Left lobe of liver (tissue), 2 donors: Measurements from ENCODE around the gene TRIML2. TPM values are rescaled to one million over a fixed set of nuclear protein-coding genes. Genes with fewer than 3 reads are reported as not detected.
"Not testable (repeated sequence)": the region's sequence is repeated elsewhere in the genome, so short reads cannot be mapped to it uniquely, and the experiment has no call there.

Experiments
- ATAC-seq: fragments of 200-7000 bp; cut with Tn5 transposase; one replicate; pipeline ENCODE4 v1.9.1; 2020; ENCODE audit warnings: mild to moderate bottlenecking, moderate library complexity
- DNase-seq: peaks from one replicate; pipeline ENCODE4 v3.0.0-alpha.2; 2020; ENCODE audit warnings: low spot score
- total RNA-seq: library from RNA; stranded (reverse); gene quantifications from one replicate; pipeline ENCODE4 v1.2.1, GENCODE V29; 2021
- donor health status: DM: no; HTN: no; CAD: no; lungs with moderate emphysema.
- donor health status: DM: no; HTN: yes; CAD: no.

TRIML2 gene
- total RNA-seq, 1 donor from 2014 or later, result not detected

DNA sequence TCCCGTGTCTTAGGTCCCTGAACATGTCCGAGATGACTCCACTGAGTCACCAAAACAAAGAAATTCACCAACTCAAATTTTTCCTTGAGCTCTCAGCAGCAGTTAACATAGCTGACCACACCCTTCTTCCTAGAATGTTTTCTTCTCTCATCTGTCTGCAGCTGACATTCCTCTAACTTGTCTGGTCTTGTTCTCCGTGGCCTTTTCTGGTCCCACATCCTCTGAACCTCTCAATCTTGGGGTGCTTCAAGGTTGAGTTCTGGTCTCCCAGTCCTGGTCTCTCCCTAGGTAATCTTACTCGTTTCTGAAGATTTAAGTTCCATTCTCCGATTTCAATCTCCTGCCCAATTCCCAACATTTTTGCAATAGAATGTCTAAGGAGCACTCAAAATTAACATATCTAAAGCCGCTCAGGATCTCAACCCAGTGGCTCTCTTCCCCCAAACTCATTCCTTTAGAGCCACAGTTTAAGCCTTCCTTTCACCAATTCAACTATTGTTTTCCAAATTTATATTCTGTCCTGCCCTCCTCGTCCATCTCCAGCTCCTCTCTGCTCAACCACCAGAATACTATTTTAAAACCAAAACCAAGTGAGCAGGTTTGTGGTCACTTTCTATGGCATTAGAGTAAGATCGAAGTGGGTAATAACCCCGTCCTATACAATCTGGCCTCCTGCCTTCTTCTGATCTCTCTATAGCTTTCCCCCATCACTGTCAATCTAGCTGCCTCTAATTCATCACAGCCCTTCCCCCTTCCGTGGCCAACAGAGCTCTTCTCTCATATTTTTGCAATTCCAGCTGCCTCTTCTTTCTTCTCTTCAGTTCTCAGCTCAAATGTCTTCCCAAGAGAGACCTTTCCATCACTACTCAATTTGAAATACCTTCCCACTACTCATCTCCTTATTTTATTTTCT, 1.2 kb downstream of the TRIML2 start:
- ATAC-seq (no peak), DNase-seq (no peak)

DNA sequence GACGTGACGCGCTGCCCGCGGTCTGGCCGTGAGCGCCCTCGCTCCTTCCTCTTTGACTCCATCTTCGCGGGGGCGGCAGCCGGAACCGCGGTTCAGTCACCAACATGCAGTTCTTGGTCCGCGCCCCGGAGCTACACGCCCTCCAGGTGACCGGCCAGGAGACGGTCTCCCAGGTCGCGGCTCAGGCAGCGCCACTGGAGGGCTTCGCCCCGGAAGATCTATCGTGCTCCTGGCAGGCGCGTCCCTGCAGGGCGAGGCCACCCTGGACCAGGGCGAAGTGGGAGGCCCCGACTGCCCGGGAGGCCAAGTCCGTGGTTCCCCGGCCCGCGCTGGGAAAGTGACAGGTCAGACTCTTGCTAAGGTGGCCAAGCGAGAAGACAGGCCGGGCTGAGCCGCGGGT, 2.9 kb downstream of the TRIML2 start:
- DNase-seq (no peak), ATAC-seq (no peak)

DNA sequence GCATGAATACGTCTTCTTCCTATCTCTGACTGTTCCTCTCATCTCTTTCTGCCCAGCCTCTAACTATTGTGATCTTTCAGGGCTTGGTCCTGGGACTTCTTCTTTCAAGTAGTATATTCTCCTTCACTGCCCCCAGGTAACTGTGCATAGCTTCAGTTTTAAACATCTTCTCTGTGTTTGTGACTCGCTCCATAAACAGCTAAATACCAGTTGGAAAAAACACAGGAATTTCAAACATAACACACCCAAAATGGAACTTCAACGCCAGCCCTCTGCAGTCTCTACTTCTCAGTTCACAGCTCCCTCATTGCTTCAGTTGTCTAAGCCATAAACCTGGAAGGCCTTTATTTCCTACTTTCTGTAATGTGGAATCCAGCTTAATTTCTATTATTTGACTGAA, 16.6 kb downstream of the TRIML2 start:
- DNase-seq (no peak), ATAC-seq (no peak)

DNA sequence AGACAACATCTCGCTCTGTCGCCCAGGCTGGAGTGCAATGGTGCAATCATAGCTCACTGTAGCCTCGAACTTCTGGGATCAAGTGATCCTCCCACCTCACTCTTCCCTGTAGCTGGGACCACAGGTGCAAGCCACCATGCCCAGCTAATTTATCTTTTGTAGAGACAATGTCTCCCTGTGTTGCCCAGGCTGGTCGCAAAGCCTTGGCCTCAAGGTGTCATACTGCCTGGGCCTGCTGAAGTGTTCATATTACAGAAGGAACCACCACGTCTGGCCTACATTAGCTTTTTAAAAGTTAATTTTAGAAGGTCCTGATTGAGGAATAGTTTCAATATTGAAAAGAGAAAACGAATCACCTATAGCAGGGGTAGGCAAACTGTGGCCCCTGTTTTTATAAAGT, 22.5 kb downstream of the TRIML2 start:
- DNase-seq, result no peak
- no peak for ATAC-seq

DNA sequence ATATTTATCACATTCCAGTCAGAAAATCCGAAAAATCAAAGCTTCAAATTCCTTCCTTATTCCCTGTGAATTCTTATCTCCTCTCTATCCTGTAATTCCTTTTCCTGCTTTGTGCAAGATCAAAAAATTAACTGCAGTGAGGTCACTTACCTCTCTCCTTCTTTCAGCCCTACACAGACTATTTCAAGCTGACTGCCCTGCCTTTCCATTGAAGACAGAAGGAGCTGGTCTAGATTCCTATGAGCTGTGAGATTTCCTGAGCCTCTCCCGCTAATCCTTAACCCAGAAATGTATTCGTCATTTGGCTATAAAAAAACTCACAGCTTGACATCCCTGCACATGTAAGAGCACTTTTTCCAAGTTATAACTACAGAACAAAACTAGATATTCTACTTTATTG, 26.6 kb downstream of the TRIML2 start:
- no peak for ATAC-seq
- DNase-seq, result no peak

DNA sequence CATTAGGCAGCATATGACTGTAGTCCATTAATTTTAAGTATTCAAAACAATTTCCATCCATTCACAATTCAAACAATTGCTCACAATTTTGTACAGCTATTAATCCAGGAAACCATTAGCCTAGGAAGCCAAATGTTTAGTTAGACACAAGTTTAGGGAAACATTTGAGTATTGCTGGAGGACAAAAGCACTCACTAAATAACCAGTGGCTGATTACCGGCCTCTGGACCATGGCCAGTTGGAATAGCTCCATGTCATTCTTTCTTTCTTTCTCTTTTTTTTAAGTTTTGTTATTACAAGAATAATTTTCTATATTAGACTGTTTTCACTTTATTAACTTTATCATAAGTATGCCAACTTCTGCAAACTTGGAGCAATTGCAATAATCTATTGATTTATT, 31.3 kb downstream of the TRIML2 start:
- ATAC-seq, result no peak

DNA sequence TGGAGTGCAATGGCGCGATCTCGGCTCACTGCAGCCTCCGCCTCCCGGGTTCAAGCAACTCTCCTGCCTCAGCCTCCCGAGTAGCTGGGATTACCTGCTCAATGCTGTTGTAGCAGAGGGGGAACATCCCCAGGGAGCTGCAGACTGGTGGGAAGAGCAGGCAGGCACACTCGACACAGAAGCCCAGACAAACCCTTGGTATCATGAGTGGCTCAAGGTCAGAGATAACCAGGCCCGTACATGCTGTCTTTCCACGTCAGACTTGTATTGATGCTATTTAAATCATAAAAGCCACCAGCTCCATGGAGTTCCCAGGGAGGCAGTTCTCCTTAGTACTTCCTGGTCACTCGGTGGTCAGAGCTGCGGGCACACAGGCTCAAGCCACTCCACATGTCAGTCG, 33.2 kb downstream of the TRIML2 start:
- DNase-seq (no peak), ATAC-seq (no peak)

More for the DNA sequence above, 31.3 kb downstream of the TRIML2 start:
- no peak for DNase-seq

DNA sequence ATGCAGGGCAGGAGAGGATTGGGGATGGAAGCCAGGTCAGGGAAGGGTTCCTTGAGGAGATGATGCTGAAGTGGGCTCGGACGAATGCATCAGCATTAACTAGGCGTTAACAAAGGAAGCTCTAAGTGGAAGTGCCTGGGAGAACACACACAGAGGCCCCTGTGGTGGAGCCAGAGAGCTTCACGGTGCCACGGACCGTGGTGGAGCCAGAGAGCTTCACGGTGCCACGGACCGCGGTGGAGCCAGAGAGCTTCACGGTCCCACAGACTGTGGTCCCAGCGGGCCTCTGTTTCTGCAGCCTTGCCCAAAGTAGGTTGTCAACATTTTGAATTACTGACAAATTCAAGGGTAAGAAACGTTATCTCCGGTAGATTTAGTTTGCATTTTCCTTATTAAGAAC, 48.3 kb downstream of the TRIML2 start:
- no peak for DNase-seq
- ATAC-seq, result no peak

DNA sequence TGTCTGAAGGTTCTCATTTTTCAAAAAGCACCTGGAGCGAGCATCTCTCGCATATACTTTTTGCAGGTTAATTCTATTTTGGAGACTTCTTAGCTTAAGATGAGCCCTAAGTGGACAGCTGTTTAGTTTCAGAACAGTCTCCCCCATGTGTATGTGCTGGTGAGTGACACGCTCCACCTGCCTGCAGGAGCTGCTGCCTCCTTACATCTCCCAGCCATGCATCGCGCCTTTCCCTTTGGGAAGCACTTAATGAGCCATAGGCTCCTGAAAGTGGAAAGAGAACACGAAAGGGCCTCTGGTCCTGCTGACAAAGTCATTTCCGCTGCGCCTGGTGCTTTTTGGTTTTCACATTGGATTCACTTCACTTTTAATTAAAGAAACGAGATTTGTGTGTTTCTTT, 56.1 kb downstream of the TRIML2 start:
- DNase-seq, result no peak

DNA sequence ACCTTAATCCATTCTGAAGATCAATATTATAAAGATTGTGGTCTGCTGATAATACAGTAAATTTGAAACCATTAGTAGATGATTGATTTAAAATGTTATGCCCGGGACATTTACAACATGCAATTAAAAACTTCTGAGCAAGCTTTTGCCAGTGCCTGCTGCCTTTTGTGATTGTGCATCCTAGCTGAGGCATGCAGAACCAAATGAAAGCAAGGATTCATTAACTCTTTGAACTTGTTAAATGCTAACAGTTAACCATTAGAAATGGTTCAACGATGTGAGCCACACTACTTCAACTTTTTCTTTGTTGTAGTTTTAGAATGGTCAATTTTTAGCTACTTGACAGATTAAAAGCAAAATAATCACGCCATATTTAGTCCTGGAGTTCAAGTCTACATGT, 62.7 kb downstream of the TRIML2 start:
- ATAC-seq (no peak), DNase-seq (no peak)

More for the DNA sequence above, 56.1 kb downstream of the TRIML2 start:
- no peak for ATAC-seq

DNA sequence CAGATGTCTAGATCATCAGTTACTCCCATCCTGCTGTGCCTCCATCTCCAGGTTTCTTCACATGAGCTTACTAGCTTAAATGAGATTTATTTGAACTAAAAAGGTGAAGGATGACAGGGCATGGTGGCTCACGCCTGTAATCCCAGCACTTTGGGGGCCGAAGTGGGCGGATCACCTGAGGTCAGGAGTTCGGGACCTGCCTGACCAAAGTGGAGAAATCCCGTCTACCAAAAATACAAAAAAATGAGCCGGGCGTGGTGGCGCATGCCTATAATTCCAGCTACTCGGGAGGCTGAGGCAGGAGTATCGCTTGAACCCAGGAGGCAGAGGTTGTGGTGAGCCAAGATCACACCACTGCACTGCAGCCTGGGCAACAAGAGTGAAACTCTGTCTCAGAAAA, 63.9 kb downstream of the TRIML2 start:
- ATAC-seq, DNase-seq: not testable (repeated sequence)

DNA sequence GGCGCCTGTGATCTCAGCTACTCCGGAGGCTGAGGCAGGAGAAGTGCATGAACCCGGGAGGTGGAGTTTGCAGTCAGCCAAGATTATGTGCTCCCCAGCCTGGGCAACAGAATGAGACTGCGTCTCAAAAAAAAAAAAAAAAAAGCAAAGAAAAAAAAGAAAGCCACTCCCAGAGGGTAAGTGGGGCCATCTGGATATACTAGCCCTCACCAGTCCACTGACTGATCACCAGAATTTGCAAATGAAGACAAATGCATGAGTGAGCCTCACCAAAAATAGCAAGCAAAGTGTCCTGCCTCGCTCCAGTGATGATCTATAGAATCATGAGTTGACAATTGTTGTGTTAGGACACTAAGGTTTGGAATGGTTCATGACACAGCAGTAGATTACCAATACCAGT, 66.2 kb downstream of the TRIML2 start:
- no peak for ATAC-seq

DNA sequence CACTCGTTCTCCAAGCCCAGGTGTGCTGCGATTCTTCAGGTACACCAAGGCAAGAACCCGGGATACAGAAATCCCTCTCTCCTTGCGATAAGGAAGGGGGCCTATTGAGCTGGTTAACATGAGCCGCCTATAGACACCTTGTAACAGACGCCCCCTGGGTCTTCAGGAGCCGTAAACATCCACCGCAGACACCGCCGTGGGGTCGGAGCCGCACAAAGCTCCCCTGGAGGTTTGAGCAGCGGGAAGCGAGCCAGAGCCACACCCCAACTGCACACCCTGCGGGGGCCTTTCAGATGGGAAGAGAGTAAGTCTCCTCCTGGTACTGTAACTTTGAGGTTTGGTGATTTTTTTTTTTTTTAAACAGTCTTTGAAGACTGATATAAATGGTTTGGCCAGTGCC, 67.2 kb downstream of the TRIML2 start:
- ATAC-seq (no peak), DNase-seq (no peak)

More for the DNA sequence above, 66.2 kb downstream of the TRIML2 start:
- no peak for DNase-seq

DNA sequence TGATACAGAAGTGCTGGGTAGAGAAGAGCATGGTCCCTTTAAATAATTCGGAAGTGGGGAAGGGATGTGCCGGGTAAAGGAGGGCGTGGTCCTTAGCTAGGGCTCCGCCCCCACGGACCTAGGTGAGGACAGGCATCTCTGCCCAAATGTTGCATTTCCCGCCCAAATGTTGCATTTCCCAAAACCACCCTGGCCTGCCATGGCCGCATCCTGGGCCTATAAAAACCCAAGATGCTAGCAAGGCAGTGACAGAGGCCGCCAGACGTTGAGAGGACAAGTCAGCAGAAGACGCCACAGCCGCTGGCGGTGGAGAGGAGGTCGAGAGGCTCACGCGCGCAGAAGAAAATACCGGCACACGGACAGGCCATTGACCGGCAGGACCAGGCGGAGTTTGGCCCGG, 67.7 kb downstream of the TRIML2 start:
- no peak for DNase-seq
- no peak for ATAC-seq

Other genes starting within 250 kb of the TRIML2 start
- gene ZFP42, start 113.8 kb downstream of the TRIML2 start, total RNA-seq, result 0.15 TPM
- not detected for gene TRIML1, start 29.8 kb upstream of the TRIML2 start, total RNA-seq